Measurements from ENCODE around the gene PARD3B. TPM values are rescaled to one million over a fixed set of nuclear protein-coding genes. Genes with fewer than 3 reads are reported as not detected.
A peak's percentile ranks its signal among the peaks of the same experiment; 100 is the strongest.

The PARD3B gene
- total and polyA plus RNA-seq, 8 donors, result 18.5 to 24.6 (median 21.1) TPM

DNA sequence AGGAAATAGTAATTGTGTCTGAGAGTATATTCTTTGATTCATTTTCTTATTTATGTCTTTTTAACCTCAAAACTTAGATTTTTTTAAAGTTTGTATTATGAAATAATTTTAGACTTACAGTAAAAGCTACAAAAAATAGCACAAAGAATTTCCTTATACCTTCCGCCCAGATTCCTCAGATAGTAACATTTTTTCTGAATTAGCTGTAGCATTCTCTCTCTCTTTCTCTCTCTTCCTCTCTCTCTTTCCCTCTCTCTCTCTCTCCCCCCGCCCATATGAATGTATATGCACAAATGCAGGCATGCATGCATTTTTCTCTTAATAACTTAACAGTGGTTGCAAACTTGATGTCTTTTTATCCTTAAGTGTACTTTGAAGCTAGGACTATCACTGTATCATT is 776.0 kb downstream of the PARD3B start:
- Histone ChIP-seq H3K27me3 (no peaks in the 10 kb centered on the region), H3K4me3 (no peak overlapping the region)
- intact Hi-C loops (cut with DNase I), result no loop called here

DNA sequence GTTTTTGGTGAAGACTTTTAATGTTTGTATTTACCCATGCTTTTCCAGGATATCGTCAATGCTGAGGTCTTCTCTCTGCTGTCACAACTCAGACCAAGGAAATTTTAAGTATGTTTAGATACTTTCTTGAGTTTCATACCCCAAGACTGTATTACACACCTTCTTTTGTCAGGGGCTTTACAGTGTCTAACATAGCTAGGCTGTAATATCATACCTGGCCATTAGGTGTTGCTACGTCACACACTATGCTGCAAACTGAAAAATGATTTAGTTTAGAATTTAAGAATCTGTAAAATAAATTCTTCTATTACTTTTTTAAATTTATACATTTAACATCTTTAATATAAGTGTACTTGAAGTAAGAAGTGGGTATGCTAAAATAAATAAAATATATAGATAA is 778.7 kb downstream of the PARD3B start:
- H3K9me3 ChIP-seq, result no peaks in the 10 kb centered on the region
- intact Hi-C loops (cut with DNase I), result no loop called here
- ATAC-seq (no peak), DNase-seq (no peak)
- no peak overlapping the region for H3K27ac ChIP-seq
- no peaks in the 10 kb centered on the region for H3K36me3 ChIP-seq
- H3K27me3 ChIP-seq, result no peaks in the 10 kb centered on the region
- H3K4me1 ChIP-seq, result no peaks in the 10 kb centered on the region
- H3K4me3 ChIP-seq, result no peak overlapping the region
- TF ChIP-seq CTCF (IDR thresholded peaks at IDR 0.05), result peak in 1 of 2 donors; percentile 20

More for the DNA sequence above, 776.0 kb downstream of the PARD3B start:
- no peak for ATAC-seq
- Histone ChIP-seq H3K36me3 (no peaks in the 10 kb centered on the region), H3K27ac (no peak overlapping the region), H3K4me1 (no peaks in the 10 kb centered on the region), H3K9me3 (no peaks in the 10 kb centered on the region)
- no peak for DNase-seq
- TF ChIP-seq CTCF (IDR thresholded peaks at IDR 0.05), result no peak

- TF ChIP-seq CTCF (IDR thresholded peaks at IDR 0.05), result no peak
Observed at GRCh38 chr2:205324355-205324754, 779.1 kb downstream of the PARD3B start.

DNA sequence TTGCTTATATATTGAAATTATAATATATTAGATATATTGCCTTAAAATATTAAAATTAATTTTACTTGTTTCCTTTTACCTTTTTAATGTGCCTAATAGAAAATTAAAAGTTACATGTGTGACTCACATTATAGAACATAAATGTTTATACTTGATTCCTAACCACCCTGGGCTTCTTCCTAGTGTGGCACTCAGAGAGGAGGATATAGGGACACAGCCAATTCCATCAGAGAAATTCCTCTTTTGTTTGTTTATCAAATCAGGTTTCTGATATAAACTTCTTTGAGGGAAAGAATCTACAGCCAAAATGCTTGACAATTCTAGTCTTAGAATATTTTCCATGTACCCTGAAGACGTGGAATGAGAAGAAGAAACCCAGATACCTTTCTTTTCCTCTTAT is 788.1 kb downstream of the PARD3B start:
- H3K4me1 ChIP-seq, result no peaks in the 10 kb centered on the region
- no peak for DNase-seq
- no peak overlapping the region for H3K4me3 ChIP-seq
- H3K27me3 ChIP-seq, result no peaks in the 10 kb centered on the region
- no peak overlapping the region for H3K27ac ChIP-seq
- no peak for ATAC-seq
- H3K9me3 ChIP-seq, result no peaks in the 10 kb centered on the region
- TF ChIP-seq CTCF (IDR thresholded peaks at IDR 0.05), result no peak
- intact Hi-C loops (cut with DNase I), result no loop called here
- no peaks in the 10 kb centered on the region for H3K36me3 ChIP-seq

More at GRCh38 chr2:205324355-205324754, 779.1 kb downstream of the PARD3B start:
- H3K4me1 ChIP-seq, result no peaks in the 10 kb centered on the region
- H3K27me3 ChIP-seq, result no peaks in the 10 kb centered on the region
- H3K4me3 ChIP-seq, result no peak overlapping the region
- no peak for ATAC-seq
- no peak for DNase-seq
- no peaks in the 10 kb centered on the region for H3K36me3 ChIP-seq
- intact Hi-C loops (cut with DNase I), result no loop called here
- no peak overlapping the region for H3K27ac ChIP-seq
- H3K9me3 ChIP-seq, result no peaks in the 10 kb centered on the region

GRCh38 chr2:205337274-205337673 is 792.0 kb downstream of the PARD3B start:
- TF ChIP-seq CTCF (IDR thresholded peaks at IDR 0.05), result no peak
- Histone ChIP-seq H3K4me1 (no peaks in the 10 kb centered on the region), H3K4me3 (no peak overlapping the region), H3K27ac (no peak overlapping the region), H3K27me3 (no peaks in the 10 kb centered on the region), H3K9me3 (no peaks in the 10 kb centered on the region), H3K36me3 (no peaks in the 10 kb centered on the region)
- intact Hi-C loops (cut with DNase I), result no loop called here
- ATAC-seq (no peak), DNase-seq (peak in 1 of 4 donors; percentile 7)
